ENCODE data around the gene HELZ. TPM values are rescaled to one million over a fixed set of nuclear protein-coding genes. Genes with fewer than 3 reads are reported as not detected.

HELZ gene
- total RNA-seq, 1 donor from 2014 or later, result 44.9 TPM

DNA sequence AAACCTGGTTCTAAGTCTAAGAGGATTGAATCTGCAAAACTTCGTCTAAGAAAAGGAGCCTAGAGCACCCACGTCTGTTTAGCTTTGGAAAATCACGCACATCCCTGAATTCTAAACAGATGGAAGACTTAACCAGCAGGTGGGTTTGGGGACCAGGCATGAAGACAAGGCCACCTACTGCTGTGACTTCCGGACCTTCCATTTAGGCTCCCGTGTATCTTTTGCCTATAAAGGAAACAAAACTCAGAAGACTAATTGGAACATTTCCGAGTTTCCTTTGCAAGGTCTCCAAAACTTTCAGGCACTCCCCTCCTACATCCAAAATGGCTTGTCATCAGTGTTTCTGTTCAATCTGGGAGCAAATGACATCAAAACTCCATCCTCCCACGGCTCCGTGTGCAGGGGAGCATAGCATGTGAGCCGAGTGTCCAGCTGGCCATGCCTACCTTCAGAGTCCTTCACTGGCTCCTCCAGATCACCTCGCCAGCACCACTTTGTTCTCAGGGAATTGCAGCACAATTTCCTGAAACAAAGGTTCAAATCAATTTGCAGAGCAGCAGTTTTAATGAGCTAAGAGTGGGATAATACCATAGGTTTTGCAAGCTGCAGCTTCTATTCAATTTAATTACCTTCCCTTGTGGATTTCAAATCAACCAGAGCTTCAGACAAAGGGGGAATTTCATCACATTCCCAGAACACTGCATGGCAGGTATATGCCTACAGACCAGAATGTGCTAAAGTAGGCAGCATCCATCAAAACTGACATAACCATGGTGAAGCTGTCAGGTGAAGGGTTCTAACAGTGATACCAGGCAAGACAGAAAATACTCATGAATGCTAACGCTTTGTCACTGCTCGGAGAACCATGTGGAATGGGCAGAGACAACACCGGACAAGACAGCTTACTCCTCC, 177.2 kb downstream of the HELZ start:
- peak overlapping the region; percentile 42 for H3K27ac Mint-ChIP-seq
- no peak overlapping the region for H3K4me3 Mint-ChIP-seq

GRCh38 chr17:67066717-67067116, 178.3 kb downstream of the HELZ start:
- Histone ChIP-seq H3K4me3 (no peak overlapping the region), H3K4me1 (peaks cover 24% of the 10 kb centered on the region), H4K20me1 (ENCODE audit: low read depth) (no peaks in the 10 kb centered on the region), H3K9ac (no peak overlapping the region), H3K36me3 (no peaks in the 10 kb centered on the region), H3K79me2 (ENCODE audit: low read depth) (no peaks in the 10 kb centered on the region), H3K27ac (no peak overlapping the region), H3K4me2 (no peak overlapping the region), H3K9me3 (ENCODE audit: low read depth) (no peaks in the 10 kb centered on the region), H3F3A (ENCODE audit: low read depth) (peaks cover 9% of the 10 kb centered on the region), H2AFZ (replicated peaks) (no peak overlapping the region), H3K27me3 (no peaks in the 10 kb centered on the region)
- no peaks in the 10 kb centered on the region for H3K36me3 Mint-ChIP-seq
- no peaks in the 10 kb centered on the region for H3K27me3 Mint-ChIP-seq (ENCODE audit: insufficient read depth, low read depth)
- no peak overlapping the region for H3K27ac Mint-ChIP-seq
- H3K4me1 Mint-ChIP-seq, result peaks cover 25% of the 10 kb centered on the region
- DNase-seq (ENCODE audit: low spot score), result no peak
- no peak for TF ChIP-seq EZH2phosphoT487 (IDR thresholded peaks at IDR 0.05)
- no peak for TF ChIP-seq EZH2 (IDR thresholded peaks at IDR 0.05)
- TF ChIP-seq, protein P1, sequence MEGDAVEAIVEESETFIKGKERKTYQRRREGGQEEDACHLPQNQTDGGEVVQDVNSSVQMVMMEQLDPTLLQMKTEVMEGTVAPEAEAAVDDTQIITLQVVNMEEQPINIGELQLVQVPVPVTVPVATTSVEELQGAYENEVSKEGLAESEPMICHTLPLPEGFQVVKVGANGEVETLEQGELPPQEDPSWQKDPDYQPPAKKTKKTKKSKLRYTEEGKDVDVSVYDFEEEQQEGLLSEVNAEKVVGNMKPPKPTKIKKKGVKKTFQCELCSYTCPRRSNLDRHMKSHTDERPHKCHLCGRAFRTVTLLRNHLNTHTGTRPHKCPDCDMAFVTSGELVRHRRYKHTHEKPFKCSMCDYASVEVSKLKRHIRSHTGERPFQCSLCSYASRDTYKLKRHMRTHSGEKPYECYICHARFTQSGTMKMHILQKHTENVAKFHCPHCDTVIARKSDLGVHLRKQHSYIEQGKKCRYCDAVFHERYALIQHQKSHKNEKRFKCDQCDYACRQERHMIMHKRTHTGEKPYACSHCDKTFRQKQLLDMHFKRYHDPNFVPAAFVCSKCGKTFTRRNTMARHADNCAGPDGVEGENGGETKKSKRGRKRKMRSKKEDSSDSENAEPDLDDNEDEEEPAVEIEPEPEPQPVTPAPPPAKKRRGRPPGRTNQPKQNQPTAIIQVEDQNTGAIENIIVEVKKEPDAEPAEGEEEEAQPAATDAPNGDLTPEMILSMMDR (IDR thresholded peaks at IDR 0.05), result no peak
- H3K4me3 Mint-ChIP-seq, result no peak overlapping the region
- no peaks in the 10 kb centered on the region for H3K9me3 Mint-ChIP-seq

More for the DNA sequence above, 177.2 kb downstream of the HELZ start:
- Mint-ChIP-seq H3K27me3 (ENCODE audit: insufficient read depth, low read depth) (no peaks in the 10 kb centered on the region), H3K36me3 (no peaks in the 10 kb centered on the region), H3K9me3 (no peaks in the 10 kb centered on the region), H3K4me1 (peaks cover 25% of the 10 kb centered on the region)
- H3K27ac ChIP-seq, result no peak overlapping the region
- H3F3A ChIP-seq (ENCODE audit: low read depth), result peaks cover 9% of the 10 kb centered on the region
- no peaks in the 10 kb centered on the region for H3K79me2 ChIP-seq (ENCODE audit: low read depth)
- no peaks in the 10 kb centered on the region for H3K27me3 ChIP-seq
- peak overlapping the region; percentile 10 for H3K4me2 ChIP-seq
- H3K36me3 ChIP-seq, result no peaks in the 10 kb centered on the region
- TF ChIP-seq EZH2phosphoT487 (IDR thresholded peaks at IDR 0.05), result no peak
- TF ChIP-seq EZH2 (IDR thresholded peaks at IDR 0.05), result no peak
- TF ChIP-seq, protein P1 (IDR thresholded peaks at IDR 0.05), result no peak
- H3K9ac ChIP-seq, result no peak overlapping the region
- no peak overlapping the region for H3K4me3 ChIP-seq
- H3K4me1 ChIP-seq, result peaks cover 24% of the 10 kb centered on the region
- H3K9me3 ChIP-seq (ENCODE audit: low read depth), result no peaks in the 10 kb centered on the region
- DNase-seq (ENCODE audit: low spot score), result no peak
- H4K20me1 ChIP-seq (ENCODE audit: low read depth), result no peaks in the 10 kb centered on the region
- no peak overlapping the region for H2AFZ ChIP-seq (replicated peaks)

GRCh38 chr17:67063141-67063540, 181.9 kb downstream of the HELZ start:
- Histone ChIP-seq H3K27ac (no peak overlapping the region), H3F3A (ENCODE audit: low read depth) (peaks cover 3% of the 10 kb centered on the region), H3K4me2 (no peak overlapping the region), H3K36me3 (no peaks in the 10 kb centered on the region), H3K4me1 (peaks cover 11% of the 10 kb centered on the region), H3K9ac (no peak overlapping the region), H4K20me1 (ENCODE audit: low read depth) (no peaks in the 10 kb centered on the region), H3K4me3 (no peak overlapping the region), H3K9me3 (ENCODE audit: low read depth) (no peaks in the 10 kb centered on the region), H3K79me2 (ENCODE audit: low read depth) (no peaks in the 10 kb centered on the region), H2AFZ (replicated peaks) (no peak overlapping the region), H3K27me3 (no peaks in the 10 kb centered on the region)
- no peak overlapping the region for H3K4me3 Mint-ChIP-seq
- no peaks in the 10 kb centered on the region for H3K27me3 Mint-ChIP-seq (ENCODE audit: insufficient read depth, low read depth)
- TF ChIP-seq EZH2phosphoT487 (IDR thresholded peaks at IDR 0.05) (no peak), EZH2 (IDR thresholded peaks at IDR 0.05) (no peak)
- TF ChIP-seq, protein P1 (IDR thresholded peaks at IDR 0.05), result no peak
- no peak overlapping the region for H3K27ac Mint-ChIP-seq
- H3K36me3 Mint-ChIP-seq, result no peaks in the 10 kb centered on the region
- peaks cover 15% of the 10 kb centered on the region for H3K4me1 Mint-ChIP-seq
- DNase-seq (ENCODE audit: low spot score), result no peak
- H3K9me3 Mint-ChIP-seq, result no peaks in the 10 kb centered on the region
